Measurements from ENCODE around the gene ODC1. TPM values are rescaled to one million over a fixed set of nuclear protein-coding genes. Genes with fewer than 3 reads are reported as not detected.

The ODC1 gene
- total and polyA plus RNA-seq, 2 donors (not counting 1 experiment from before 2014, with no cell fraction given) = 86.4 to 89.3 TPM

GRCh38 chr2:10424051-10424450, 24.1 kb downstream of the ODC1 start:
- no peaks in the 10 kb centered on the region for H3K27me3 ChIP-seq (ENCODE audit: control insufficient read depth, insufficient read depth, low read length)
- peak; percentile 49 to 80 for DNase-seq (ENCODE audit: low read depth in 2 of 2)
- peaks cover 3% of the 10 kb centered on the region for H3K36me3 ChIP-seq (ENCODE audit: control insufficient read depth, insufficient read depth, low read length)
- H2AFZ ChIP-seq (ENCODE audit: low read length) = no peak overlapping the region
- H3K27ac ChIP-seq (ENCODE audit: insufficient read depth, low read length) = no peak overlapping the region
- no peak overlapping the region for H3K4me3 ChIP-seq (replicated peaks in 1 of 4; ENCODE audit: control extremely low read depth in 1 of 4, insufficient read depth in 1 of 4, low read depth in 3 of 4, low read length in 4 of 4)
- no peaks in the 10 kb centered on the region for H3K79me2 ChIP-seq (ENCODE audit: control insufficient read depth, insufficient read depth, low read length)
- no peaks in the 10 kb centered on the region for H4K20me1 ChIP-seq (ENCODE audit: control insufficient read depth, extremely low read depth, insufficient read depth, low read length)
- no peaks in the 10 kb centered on the region for H3K4me1 ChIP-seq (ENCODE audit: control insufficient read depth, extremely low read depth, insufficient read depth, low read length)
- TF ChIP-seq CTCF (conservative IDR thresholded peaks at IDR 0.05 in 1 of 2, IDR thresholded peaks at IDR 0.05 in 1 of 2; ENCODE audit: low read depth in 1 of 2, low read length in 2 of 2) (no peak), EZH2 (IDR thresholded peaks at IDR 0.05; ENCODE audit: low read length, missing control alignments) (no peak)
- H3K9me3 ChIP-seq (ENCODE audit: control insufficient read depth, insufficient read depth, low read depth, low read length) = no peaks in the 10 kb centered on the region
- H3K4me2 ChIP-seq (ENCODE audit: extremely low read depth, insufficient read depth, low read length) = no peak overlapping the region
- H3K9ac ChIP-seq (ENCODE audit: insufficient read depth, low read length) = no peak overlapping the region

GRCh38 chr2:10423400-10423774, 24.7 kb downstream of the ODC1 start:
- H3K4me2 ChIP-seq (ENCODE audit: extremely low read depth, insufficient read depth, low read length) = no peak overlapping the region
- H3K27ac ChIP-seq (ENCODE audit: insufficient read depth, low read length) = no peak overlapping the region
- no peaks in the 10 kb centered on the region for H3K9me3 ChIP-seq (ENCODE audit: control insufficient read depth, insufficient read depth, low read depth, low read length)
- no peak overlapping the region for H2AFZ ChIP-seq (ENCODE audit: low read length)
- H3K27me3 ChIP-seq (ENCODE audit: control insufficient read depth, insufficient read depth, low read length) = no peaks in the 10 kb centered on the region
- no peak overlapping the region for H3K4me3 ChIP-seq (replicated peaks in 1 of 4; ENCODE audit: control extremely low read depth in 1 of 4, insufficient read depth in 1 of 4, low read depth in 3 of 4, low read length in 4 of 4)
- no peak overlapping the region for H3K9ac ChIP-seq (ENCODE audit: insufficient read depth, low read length)
- DNase-seq (ENCODE audit: low read depth in 2 of 2) = no peak
- no peaks in the 10 kb centered on the region for H3K4me1 ChIP-seq (ENCODE audit: control insufficient read depth, extremely low read depth, insufficient read depth, low read length)
- peaks cover 3% of the 10 kb centered on the region for H3K36me3 ChIP-seq (ENCODE audit: control insufficient read depth, insufficient read depth, low read length)
- H3K79me2 ChIP-seq (ENCODE audit: control insufficient read depth, insufficient read depth, low read length) = no peaks in the 10 kb centered on the region
- TF ChIP-seq CTCF (conservative IDR thresholded peaks at IDR 0.05 in 1 of 2, IDR thresholded peaks at IDR 0.05 in 1 of 2; ENCODE audit: low read depth in 1 of 2, low read length in 2 of 2) (no peak), EZH2 (IDR thresholded peaks at IDR 0.05; ENCODE audit: low read length, missing control alignments) (no peak)
- H4K20me1 ChIP-seq (ENCODE audit: control insufficient read depth, extremely low read depth, insufficient read depth, low read length) = no peaks in the 10 kb centered on the region

GRCh38 chr2:10422732-10423399, 25.3 kb downstream of the ODC1 start:
- DNase-seq (ENCODE audit: low read depth in 2 of 2) = no peak
- Histone ChIP-seq H3K27ac (ENCODE audit: insufficient read depth, low read length) (no peak overlapping the region), H3K4me3 (replicated peaks in 1 of 4; ENCODE audit: control extremely low read depth in 1 of 4, insufficient read depth in 1 of 4, low read depth in 3 of 4, low read length in 4 of 4) (no peak overlapping the region), H3K27me3 (ENCODE audit: control insufficient read depth, insufficient read depth, low read length) (no peaks in the 10 kb centered on the region), H2AFZ (ENCODE audit: low read length) (no peak overlapping the region), H3K9me3 (ENCODE audit: control insufficient read depth, insufficient read depth, low read depth, low read length) (no peaks in the 10 kb centered on the region), H3K9ac (ENCODE audit: insufficient read depth, low read length) (no peak overlapping the region), H3K4me1 (ENCODE audit: control insufficient read depth, extremely low read depth, insufficient read depth, low read length) (no peaks in the 10 kb centered on the region), H3K79me2 (ENCODE audit: control insufficient read depth, insufficient read depth, low read length) (no peaks in the 10 kb centered on the region), H4K20me1 (ENCODE audit: control insufficient read depth, extremely low read depth, insufficient read depth, low read length) (no peaks in the 10 kb centered on the region), H3K4me2 (ENCODE audit: extremely low read depth, insufficient read depth, low read length) (no peak overlapping the region), H3K36me3 (ENCODE audit: control insufficient read depth, insufficient read depth, low read length) (peaks cover 3% of the 10 kb centered on the region)
- TF ChIP-seq EZH2 (IDR thresholded peaks at IDR 0.05; ENCODE audit: low read length, missing control alignments) (no peak), CTCF (conservative IDR thresholded peaks at IDR 0.05 in 1 of 2, IDR thresholded peaks at IDR 0.05 in 1 of 2; ENCODE audit: low read depth in 1 of 2, low read length in 2 of 2) (no peak)

All from fibroblast of lung (primary cell).